Breast epithelium (tissue), 4 donors: Measurements from ENCODE around the gene RGS18. TPM values are rescaled to one million over a fixed set of nuclear protein-coding genes. Genes with fewer than 3 reads are reported as not detected.
"Not testable (repeated sequence)": the region's sequence is repeated elsewhere in the genome, so short reads cannot be mapped to it uniquely, and the experiment has no call there.

ENCODE experiments used
- DNase-seq, 2 donors: peaks; one replicate each; pipeline ENCODE4 v3.0.0-alpha.2; 2019; ENCODE audit warnings: low spot score in 2 of 2
- H3K27ac ChIP-seq, 2 donors: fragments of 200-600 bp; sonication (generic) in 1 of 2; one replicate each; pipeline ENCODE4 v1.5.1; 2016 to 2019; ENCODE audit warnings: mild to moderate bottlenecking in 1 of 2
- H3K27me3 ChIP-seq, 2 donors: fragments of 200-600 bp; sonication (generic) in 1 of 2; one replicate each; pipeline versions ENCODE4 v1.5.1 to v1.6.0; 2017 to 2019; ENCODE audit warnings: control low read depth in 1 of 2, mild to moderate bottlenecking in 1 of 2
- H3K36me3 ChIP-seq: fragments of 200-600 bp; one replicate; pipeline ENCODE4 v1.5.1; 2019
- H3K4me1 ChIP-seq, 2 donors: fragments of 200-600 bp; sonication (generic); one replicate each; pipeline ENCODE4 v1.5.1; 2016 to 2019; ENCODE audit warnings: control low read depth in 1 of 2
- H3K4me3 ChIP-seq, 3 donors: fragments of 200-600 bp; sonication (generic); 1 replicate in 2 of 3; 2 replicates in 1 of 3; pipeline ENCODE4 v1.5.1; 2016 to 2019; ENCODE audit warnings: mild to moderate bottlenecking in 3 of 3, moderate library complexity in 2 of 3
- H3K9me3 ChIP-seq, 2 donors: fragments of 200-600 bp; sonication (generic) in 1 of 2; one replicate each; pipeline ENCODE4 v1.5.1; 2016 to 2019; ENCODE audit warnings: control low read depth in 1 of 2
- CTCF ChIP-seq, 3 donors: fragments of 450-650 bp; IDR thresholded peaks; one replicate each; pipeline ENCODE4 v1.5.1; 2016 to 2017; ENCODE audit warnings: antibody characterized with exemption in 3 of 3, mild to moderate bottlenecking in 3 of 3, moderate library complexity in 3 of 3
- POLR2A ChIP-seq: fragments of 450-650 bp; IDR thresholded peaks from one replicate; pipeline ENCODE4 v1.6.1; 2016; ENCODE audit warnings: antibody characterized with exemption, mild to moderate bottlenecking, moderate library complexity
- POLR2AphosphoS5 ChIP-seq, 3 donors: sonication (generic); formaldehyde crosslinking; IDR thresholded peaks; one replicate each; pipeline ENCODE4 v1.6.1; 2017; ENCODE audit warnings: antibody characterized with exemption in 3 of 3
- intact Hi-C: fragments of 100-400 bp; cut with DNase I; formaldehyde crosslinking; loops from one replicate; pipeline ENCODE4 v1.15.1; 2023; ENCODE audit warnings: low total_unique reads
- total RNA-seq, 3 donors: library from RNA; depleted of rRNA; stranded (reverse); fragments of >200 nt; gene quantifications; one replicate each; pipeline ENCODE4 v1.1.0, GENCODE V29; 2016

The RGS18 gene
- total RNA-seq, 3 donors from 2014 or later: 2.0 to 4.4 (median 2.6) TPM

GRCh38 chr1:192225703-192226102 is 67.4 kb downstream of the RGS18 start:
- H3K36me3 ChIP-seq: no peaks in the 10 kb centered on the region
- no peaks in the 10 kb centered on the region for H3K27me3 ChIP-seq
- no peak overlapping the region for H3K27ac ChIP-seq
- H3K4me3 ChIP-seq: no peak overlapping the region
- intact Hi-C loops: no loop called here
- TF ChIP-seq POLR2AphosphoS5 (IDR thresholded peaks at IDR 0.05) (no peak), POLR2A (no peak), CTCF (IDR thresholded peaks at IDR 0.05) (no peak)
- DNase-seq: no peak
- peaks cover 0 to 10% of the 10 kb centered on the region in 2 donors for H3K9me3 ChIP-seq
- no peaks in the 10 kb centered on the region for H3K4me1 ChIP-seq

- Histone ChIP-seq H3K4me3 (no peak overlapping the region), H3K27me3 (no peaks in the 10 kb centered on the region), H3K27ac (no peak overlapping the region), H3K9me3 (no peaks in the 10 kb centered on the region), H3K4me1 (no peaks in the 10 kb centered on the region), H3K36me3 (no peaks in the 10 kb centered on the region)
- DNase-seq: no peak
- intact Hi-C loops: no loop called here
- TF ChIP-seq POLR2A (no peak), CTCF (IDR thresholded peaks at IDR 0.05) (no peak), POLR2AphosphoS5 (IDR thresholded peaks at IDR 0.05) (no peak)
Observed at GRCh38 chr1:192227330-192227729, 69.1 kb downstream of the RGS18 start.

- H3K27ac ChIP-seq, H3K4me3 ChIP-seq, DNase-seq, H3K4me1 ChIP-seq, intact Hi-C loops, H3K27me3 ChIP-seq, H3K9me3 ChIP-seq, H3K36me3 ChIP-seq: not testable (repeated sequence)
Observed at GRCh38 chr1:192227980-192228379, 69.7 kb downstream of the RGS18 start.

GRCh38 chr1:192232817-192233417 is 74.7 kb downstream of the RGS18 start:
- Histone ChIP-seq H3K4me3 (no peak overlapping the region), H3K27ac (no peak overlapping the region), H3K36me3 (no peaks in the 10 kb centered on the region), H3K27me3 (no peaks in the 10 kb centered on the region), H3K9me3 (no peaks in the 10 kb centered on the region), H3K4me1 (no peaks in the 10 kb centered on the region)
- TF ChIP-seq POLR2AphosphoS5 (IDR thresholded peaks at IDR 0.05) (no peak), POLR2A (no peak), CTCF (IDR thresholded peaks at IDR 0.05) (no peak)
- intact Hi-C loops: no loop called here
- DNase-seq: no peak

- H3K36me3 ChIP-seq: no peaks in the 10 kb centered on the region
- H3K4me1 ChIP-seq: no peaks in the 10 kb centered on the region
- DNase-seq: no peak
- no peak overlapping the region for H3K27ac ChIP-seq
- H3K4me3 ChIP-seq: no peak overlapping the region
- H3K27me3 ChIP-seq: no peaks in the 10 kb centered on the region
- H3K9me3 ChIP-seq: no peaks in the 10 kb centered on the region
- no peak for TF ChIP-seq POLR2AphosphoS5 (IDR thresholded peaks at IDR 0.05)
- TF ChIP-seq POLR2A: no peak
- no peak for TF ChIP-seq CTCF (IDR thresholded peaks at IDR 0.05)
- intact Hi-C loops: no loop called here
Observed at GRCh38 chr1:192235127-192235526, 76.9 kb downstream of the RGS18 start.

Other genes with a start within 250 kb of the RGS18 start
- gene RGS21, start 158.5 kb downstream of the RGS18 start, total RNA-seq: not detected